Right lobe of liver (tissue), 6 donors: ENCODE data around the gene SYAP1. TPM values are rescaled to one million over a fixed set of nuclear protein-coding genes. Genes with fewer than 3 reads are reported as not detected.
A peak's percentile ranks its signal among the peaks of the same experiment; 100 is the strongest.

ENCODE experiments used
- ATAC-seq, 4 donors: fragments of 200-7000 bp; cut with Tn5 transposase; one replicate each; pipeline ENCODE4 v1.9.1; 2020; ENCODE audit warnings: mild to moderate bottlenecking in 4 of 4, moderate library complexity in 4 of 4
- DNase-seq, 3 donors: peaks; one replicate each; pipeline ENCODE4 v3.0.0-alpha.2; 2020
- H3K27ac ChIP-seq, 3 donors: fragments of 200-600 bp; one replicate each; pipeline ENCODE4 v1.8.0; 2022
- H3K27me3 ChIP-seq, 2 donors: fragments of 200-600 bp; one replicate each; pipeline ENCODE4 v1.8.0; 2022
- H3K36me3 ChIP-seq, 4 donors: fragments of 200-600 bp; sonication (generic) in 1 of 4; one replicate each; pipeline versions ENCODE4 v1.5.1 to v1.8.0; 2017 to 2022; ENCODE audit warnings: control low read depth in 1 of 4
- H3K4me1 ChIP-seq, 4 donors: fragments of 200-600 bp; sonication (generic) in 1 of 4; one replicate each; pipeline versions ENCODE4 v1.5.1 to v1.8.0; 2017 to 2022; ENCODE audit warnings: control low read depth in 1 of 4
- H3K4me3 ChIP-seq, 3 donors: fragments of 200-600 bp; one replicate each; pipeline ENCODE4 v1.8.0; 2022
- H3K9me3 ChIP-seq, 4 donors: fragments of 200-600 bp; sonication (generic) in 1 of 4; one replicate each; pipeline versions ENCODE4 v1.5.1 to v1.8.0; 2017 to 2022; ENCODE audit warnings: control low read depth in 1 of 4
- POLR2A ChIP-seq: fragments of 450-650 bp; IDR thresholded peaks from one replicate; pipeline ENCODE4 v1.6.1; 2017; ENCODE audit warnings: antibody characterized with exemption, mild to moderate bottlenecking
- WGBS: methylation state at CpG from one replicate; pipeline ENCODE4 v1.1.6; 2018; ENCODE audit warnings: low coverage, low lambda C conversion rate; ENCODE audit not compliant: insufficient coverage; ENCODE audit errors: missing lambda C conversion rate; 5-methylcytosine and 5-hydroxymethylcytosine counted together
- intact Hi-C, 2 donors: fragments of 100-400 bp; cut with DNase I; formaldehyde crosslinking; loops; one replicate each; pipeline versions ENCODE4 v1.11.2 to v1.14.1; 2022
- total RNA-seq, 6 experiments: library from RNA; depleted of rRNA in 2 of 6; stranded (reverse); fragments of >200 nt in 2 of 6; fragmentation: NEBNext Ultra II Directional in 3 of 6; extraction: Animal tissue kit (Norgen Biotek cat#: 25700) in 3 of 6; gene quantifications; one replicate each; pipeline versions ENCODE4 v1.1.0 to v1.2.4, GENCODE V29; 2016 to 2023
- TF ChIP-seq, protein P1 (sequence below), 4 donors: fragments of 200-600 bp in 3 of 4; fragments of 450-650 bp in 1 of 4; IDR thresholded peaks; one replicate each; pipeline versions ENCODE4 v1.5.1 to v1.8.0; 2016 to 2022; ENCODE audit warnings: antibody characterized with exemption in 4 of 4, mild to moderate bottlenecking in 2 of 4
- donor health status: DM: no; HTN: yes; CAD: no.
- donor health status: DM: no; HTN: no; CAD: no.
- donor health status: DM: no; HTN: no; CAD: no.
- donor health status: DM: no; HTN: yes; CAD: no.
- donor health status: DM: no; HTN: yes; CAD: no.

Gene SYAP1
- total RNA-seq, 6 experiments from 2014 or later, result 22.5 to 35.7 (median 29.5) TPM

GRCh38 chrX:16796298-16796697 is 76.9 kb downstream of the SYAP1 start:
- H3K4me1 ChIP-seq, result no peaks in the 10 kb centered on the region
- intact Hi-C loops, result no loop called here
- 98% methylated on average over 4 of the region's 4 CpGs for WGBS
- H3K27me3 ChIP-seq, result no peaks in the 10 kb centered on the region
- H3K27ac ChIP-seq, result no peak overlapping the region
- DNase-seq, result no peak
- no peaks in the 10 kb centered on the region for H3K9me3 ChIP-seq
- H3K36me3 ChIP-seq, result peaks cover 0 to 19% (median 1%) of the 10 kb centered on the region in 4 donors
- no peak overlapping the region for H3K4me3 ChIP-seq
- ATAC-seq, result no peak
- TF ChIP-seq, protein P1, sequence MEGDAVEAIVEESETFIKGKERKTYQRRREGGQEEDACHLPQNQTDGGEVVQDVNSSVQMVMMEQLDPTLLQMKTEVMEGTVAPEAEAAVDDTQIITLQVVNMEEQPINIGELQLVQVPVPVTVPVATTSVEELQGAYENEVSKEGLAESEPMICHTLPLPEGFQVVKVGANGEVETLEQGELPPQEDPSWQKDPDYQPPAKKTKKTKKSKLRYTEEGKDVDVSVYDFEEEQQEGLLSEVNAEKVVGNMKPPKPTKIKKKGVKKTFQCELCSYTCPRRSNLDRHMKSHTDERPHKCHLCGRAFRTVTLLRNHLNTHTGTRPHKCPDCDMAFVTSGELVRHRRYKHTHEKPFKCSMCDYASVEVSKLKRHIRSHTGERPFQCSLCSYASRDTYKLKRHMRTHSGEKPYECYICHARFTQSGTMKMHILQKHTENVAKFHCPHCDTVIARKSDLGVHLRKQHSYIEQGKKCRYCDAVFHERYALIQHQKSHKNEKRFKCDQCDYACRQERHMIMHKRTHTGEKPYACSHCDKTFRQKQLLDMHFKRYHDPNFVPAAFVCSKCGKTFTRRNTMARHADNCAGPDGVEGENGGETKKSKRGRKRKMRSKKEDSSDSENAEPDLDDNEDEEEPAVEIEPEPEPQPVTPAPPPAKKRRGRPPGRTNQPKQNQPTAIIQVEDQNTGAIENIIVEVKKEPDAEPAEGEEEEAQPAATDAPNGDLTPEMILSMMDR (IDR thresholded peaks at IDR 0.05), result no peak
- TF ChIP-seq POLR2A, result no peak

DNA sequence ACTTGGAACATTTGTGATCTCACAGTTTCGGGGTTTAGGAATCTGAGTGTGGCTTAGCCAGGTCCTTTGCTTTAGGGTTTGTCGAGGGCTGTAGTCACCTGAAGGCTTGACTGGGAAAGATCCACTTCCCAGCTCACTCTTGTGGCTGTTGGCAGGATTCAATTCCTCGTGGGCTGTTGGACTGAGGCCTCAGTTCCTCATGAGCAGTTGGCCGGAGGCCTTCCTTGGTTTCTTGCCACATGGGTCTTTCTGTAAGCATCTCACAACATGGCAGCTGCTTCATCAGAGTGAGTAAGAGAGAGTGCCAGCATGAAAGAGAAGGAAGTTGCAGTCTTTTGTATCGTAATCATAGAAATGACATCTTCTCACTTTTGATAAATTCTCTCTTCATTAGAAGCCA is 77.9 kb downstream of the SYAP1 start:
- Histone ChIP-seq H3K27me3 (no peaks in the 10 kb centered on the region), H3K9me3 (no peaks in the 10 kb centered on the region), H3K4me1 (no peaks in the 10 kb centered on the region), H3K36me3 (peaks cover 0 to 19% (median 0%) of the 10 kb centered on the region in 4 donors), H3K4me3 (no peak overlapping the region), H3K27ac (no peak overlapping the region)
- intact Hi-C loops, result no loop called here
- ATAC-seq (no peak), DNase-seq (no peak)
- 88% methylated on average over 2 of the region's 5 CpGs for WGBS
- TF ChIP-seq, protein P1 (IDR thresholded peaks at IDR 0.05), result no peak
- no peak for TF ChIP-seq POLR2A

DNA sequence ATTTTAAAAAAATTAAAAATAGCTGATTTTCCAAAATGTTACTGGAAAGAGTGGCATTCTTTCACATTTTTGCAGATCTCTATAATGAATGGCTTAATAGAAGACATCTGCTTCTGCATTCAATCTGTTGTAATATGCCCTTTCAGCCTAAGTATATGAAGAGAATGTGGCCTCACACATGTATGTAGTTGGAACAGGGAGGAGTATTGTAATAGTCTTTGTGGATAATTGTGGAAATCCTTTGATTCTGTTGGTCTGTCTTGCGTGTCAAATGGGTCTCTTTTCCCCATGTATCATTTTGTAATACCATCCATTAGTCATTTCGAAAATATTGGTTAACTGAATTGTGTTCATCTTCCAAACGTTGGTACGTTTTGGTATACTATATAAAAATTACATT is 78.4 kb downstream of the SYAP1 start:
- TF ChIP-seq, protein P1 (IDR thresholded peaks at IDR 0.05), result no peak
- TF ChIP-seq POLR2A, result no peak
- H3K27ac ChIP-seq, result no peak overlapping the region
- H3K36me3 ChIP-seq, result peaks cover 0 to 19% (median 0%) of the 10 kb centered on the region in 4 donors
- no peak for DNase-seq
- WGBS, result 75% methylated on average over 4 of the region's 4 CpGs
- no peaks in the 10 kb centered on the region for H3K27me3 ChIP-seq
- no peaks in the 10 kb centered on the region for H3K9me3 ChIP-seq
- intact Hi-C loops, result no loop called here
- no peak overlapping the region for H3K4me3 ChIP-seq
- no peak for ATAC-seq
- H3K4me1 ChIP-seq, result no peaks in the 10 kb centered on the region

GRCh38 chrX:16804923-16805464 is 85.6 kb downstream of the SYAP1 start:
- DNase-seq (no peak), ATAC-seq (no peak)
- Histone ChIP-seq H3K4me1 (peaks cover 0 to 15% (median 3%) of the 10 kb centered on the region in 4 donors), H3K27me3 (no peaks in the 10 kb centered on the region), H3K36me3 (peaks cover 0 to 2% (median 0%) of the 10 kb centered on the region in 4 donors), H3K4me3 (no peak overlapping the region), H3K9me3 (no peaks in the 10 kb centered on the region), H3K27ac (no peak overlapping the region)
- WGBS, result 81% methylated on average over 5 of the region's 8 CpGs
- TF ChIP-seq, protein P1 (IDR thresholded peaks at IDR 0.05), result no peak
- TF ChIP-seq POLR2A, result no peak
- intact Hi-C loops, result no loop called here

- no peak for TF ChIP-seq POLR2A
- TF ChIP-seq, protein P1 (IDR thresholded peaks at IDR 0.05), result peak in 3 of 4 donors; percentile 26 to 38 (median 37)
- H3K36me3 ChIP-seq, result peaks cover 0 to 2% (median 0%) of the 10 kb centered on the region in 4 donors
- H3K4me1 ChIP-seq, result peaks cover 0 to 15% (median 3%) of the 10 kb centered on the region in 4 donors
- intact Hi-C loops, result no loop called here
- H3K27ac ChIP-seq, result peak overlapping the region in 2 of 3 donors; percentile 33 to 52
- ATAC-seq, result peak; percentile 72 to 82 (median 76)
- no peaks in the 10 kb centered on the region for H3K27me3 ChIP-seq
- H3K4me3 ChIP-seq, result no peak overlapping the region
- no peak for DNase-seq
- no peaks in the 10 kb centered on the region for H3K9me3 ChIP-seq
These were observed 88.1 kb downstream of the SYAP1 start for GRCh38 chrX:16807548-16807947.
